Erythroblast (primary cell): ENCODE results near the gene DYNLRB1.

ENCODE experiments used
- GATA1 ChIP-seq: IDR thresholded peaks from 2 replicates; pipeline ENCODE4 v1.6.1; 2011; ENCODE audit warnings: low read depth, mild to moderate bottlenecking, control low read depth, low read length, moderate library complexity
- POLR2A ChIP-seq: IDR thresholded peaks from 2 replicates; pipeline ENCODE4 v1.6.1; 2011; ENCODE audit warnings: mild to moderate bottlenecking, low read length

DNA sequence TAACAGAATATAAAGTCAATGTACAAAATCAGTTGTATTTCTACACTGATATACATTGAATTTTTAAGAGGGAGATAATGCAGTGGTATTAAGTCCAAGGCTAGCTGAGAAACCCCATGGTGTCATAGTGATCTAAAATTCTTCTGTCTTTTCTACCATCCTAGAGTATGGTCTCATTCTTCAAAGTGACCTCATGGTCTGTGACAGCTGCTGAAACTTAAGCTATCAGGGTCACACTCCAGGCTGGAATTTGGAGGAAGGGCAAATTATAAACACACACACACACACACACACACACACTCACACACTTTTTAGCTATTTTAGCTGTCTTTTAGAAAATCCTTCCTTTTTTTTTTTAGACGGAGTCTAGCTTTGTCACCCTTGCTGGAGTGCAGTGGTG lies 47.3 kb upstream of the DYNLRB1 start:
- TF ChIP-seq POLR2A: no peak
- TF ChIP-seq GATA1: no peak
